Stimulated activated naive CD8-positive, alpha-beta T cell treated with anti-CD3 and anti-CD28 coated beads, Interleukin-15, amount 100 ng/mL, for 72 hours (primary cell): ENCODE measurements around the gene LLGL1.
A peak's percentile ranks its signal among the peaks of the same experiment; 100 is the strongest.

Experiments used
- ATAC-seq: fragments of 150-1000 bp; cut with Tn5 transposase; 2 replicates; pipeline ENCODE4 v1.10.0; 2021; ENCODE audit warnings: mild to moderate bottlenecking, moderate library complexity
- DNase-seq, 2 donors: peaks; one replicate each; pipeline ENCODE4 v3.0.0; 2021 to 2022
- H3K27ac Mint-ChIP-seq, 2 donors: one replicate each; pipeline ENCODE4 v1.8.0; 2022; ENCODE audit warnings: mild to moderate bottlenecking in 2 of 2, mixed read lengths in 2 of 2, moderate library complexity in 2 of 2
- H3K27me3 Mint-ChIP-seq: one replicate; pipeline ENCODE4 v1.8.0; 2022; ENCODE audit warnings: mixed read lengths
- H3K4me1 Mint-ChIP-seq: one replicate; pipeline ENCODE4 v1.8.0; 2022; ENCODE audit warnings: mild to moderate bottlenecking, mixed read lengths
- H3K4me3 Mint-ChIP-seq, 2 donors: one replicate each; pipeline ENCODE4 v1.8.0; 2022; ENCODE audit warnings: mild to moderate bottlenecking in 2 of 2, mixed read lengths in 2 of 2, moderate library complexity in 1 of 2
- H3K9me3 Mint-ChIP-seq, 2 donors: one replicate each; pipeline ENCODE4 v1.8.0; 2022; ENCODE audit warnings: mixed read lengths in 2 of 2

LLGL1 gene

GRCh38 chr17:18187226-18187625 lies 38.2 kb upstream of the LLGL1 start:
- Mint-ChIP-seq H3K4me3 (peak overlapping the region; percentile 90 to 98), H3K9me3 (no peaks in the 10 kb centered on the region), H3K27ac (peak overlapping the region; percentile 27 to 93), H3K4me1 (peaks cover 79% of the 10 kb centered on the region), H3K27me3 (no peaks in the 10 kb centered on the region)
- DNase-seq (no peak), ATAC-seq (no peak)

GRCh38 chr17:18187821-18188761 lies 37.3 kb upstream of the LLGL1 start:
- peak in 1 of 2 donors; percentile 51 for DNase-seq
- H3K9me3 Mint-ChIP-seq, result no peaks in the 10 kb centered on the region
- H3K4me3 Mint-ChIP-seq, result peak overlapping the region; percentile 90 to 98
- ATAC-seq, result no peak
- H3K27me3 Mint-ChIP-seq, result no peaks in the 10 kb centered on the region
- peaks cover 73% of the 10 kb centered on the region for H3K4me1 Mint-ChIP-seq
- H3K27ac Mint-ChIP-seq, result peak overlapping the region; percentile 72 to 83

GRCh38 chr17:18190628-18191235 lies 34.7 kb upstream of the LLGL1 start:
- H3K4me1 Mint-ChIP-seq, result peaks cover 86% of the 10 kb centered on the region
- no peak for DNase-seq
- no peak for ATAC-seq
- no peaks in the 10 kb centered on the region for H3K9me3 Mint-ChIP-seq
- H3K27ac Mint-ChIP-seq, result no peak overlapping the region
- H3K27me3 Mint-ChIP-seq, result no peaks in the 10 kb centered on the region
- H3K4me3 Mint-ChIP-seq, result peak overlapping the region in 1 of 2 donors; percentile 5

- no peak for ATAC-seq
- peak overlapping the region in 1 of 2 donors; percentile 54 for H3K27ac Mint-ChIP-seq
- no peak overlapping the region for H3K4me3 Mint-ChIP-seq
- H3K9me3 Mint-ChIP-seq, result no peaks in the 10 kb centered on the region
- peaks cover 86% of the 10 kb centered on the region for H3K4me1 Mint-ChIP-seq
- H3K27me3 Mint-ChIP-seq, result no peaks in the 10 kb centered on the region
- DNase-seq, result no peak
These were observed 34.2 kb upstream of the LLGL1 start for GRCh38 chr17:18191236-18191667.

- Mint-ChIP-seq H3K4me1 (peaks cover 80% of the 10 kb centered on the region), H3K4me3 (no peak overlapping the region), H3K27ac (peak overlapping the region in 1 of 2 donors; percentile 12), H3K27me3 (no peaks in the 10 kb centered on the region), H3K9me3 (no peaks in the 10 kb centered on the region)
- ATAC-seq, result no peak
- DNase-seq, result no peak
These were observed 33.5 kb upstream of the LLGL1 start for GRCh38 chr17:18191967-18192366.

- Mint-ChIP-seq H3K27me3 (no peaks in the 10 kb centered on the region), H3K27ac (peak overlapping the region; percentile 19), H3K4me3 (no peak overlapping the region), H3K9me3 (no peaks in the 10 kb centered on the region), H3K4me1 (peaks cover 84% of the 10 kb centered on the region)
- no peak for DNase-seq
- no peak for ATAC-seq
These were observed 31.0 kb upstream of the LLGL1 start for GRCh38 chr17:18194394-18194793.

GRCh38 chr17:18194804-18195203 lies 30.6 kb upstream of the LLGL1 start:
- no peak overlapping the region for H3K4me3 Mint-ChIP-seq
- H3K4me1 Mint-ChIP-seq, result peaks cover 84% of the 10 kb centered on the region
- H3K27ac Mint-ChIP-seq, result peak overlapping the region in 1 of 2 donors; percentile 19
- ATAC-seq (no peak), DNase-seq (no peak)
- H3K9me3 Mint-ChIP-seq, result no peaks in the 10 kb centered on the region
- no peaks in the 10 kb centered on the region for H3K27me3 Mint-ChIP-seq

GRCh38 chr17:18195246-18195645 lies 30.2 kb upstream of the LLGL1 start:
- Mint-ChIP-seq H3K27me3 (no peaks in the 10 kb centered on the region), H3K4me1 (peaks cover 82% of the 10 kb centered on the region), H3K4me3 (no peak overlapping the region), H3K27ac (peak overlapping the region in 1 of 2 donors; percentile 39), H3K9me3 (no peaks in the 10 kb centered on the region)
- no peak for ATAC-seq
- no peak for DNase-seq

GRCh38 chr17:18197535-18198194 lies 27.8 kb upstream of the LLGL1 start:
- H3K4me3 Mint-ChIP-seq, result no peak overlapping the region
- DNase-seq, result no peak
- no peaks in the 10 kb centered on the region for H3K9me3 Mint-ChIP-seq
- ATAC-seq, result no peak
- peaks cover 76% of the 10 kb centered on the region for H3K4me1 Mint-ChIP-seq
- no peaks in the 10 kb centered on the region for H3K27me3 Mint-ChIP-seq
- peak overlapping the region in 1 of 2 donors; percentile 46 for H3K27ac Mint-ChIP-seq

- no peak for ATAC-seq
- no peak overlapping the region for H3K4me3 Mint-ChIP-seq
- H3K27me3 Mint-ChIP-seq, result no peaks in the 10 kb centered on the region
These were observed 26.9 kb upstream of the LLGL1 start for GRCh38 chr17:18198530-18198929.

GRCh38 chr17:18201108-18201507 lies 24.3 kb upstream of the LLGL1 start:
- Mint-ChIP-seq H3K9me3 (no peaks in the 10 kb centered on the region), H3K27ac (peak overlapping the region in 1 of 2 donors; percentile 95), H3K4me3 (no peak overlapping the region), H3K4me1 (peaks cover 56% of the 10 kb centered on the region), H3K27me3 (no peaks in the 10 kb centered on the region)
- no peak for ATAC-seq
- no peak for DNase-seq

More at GRCh38 chr17:18198530-18198929, 26.9 kb upstream of the LLGL1 start:
- H3K27ac Mint-ChIP-seq, result peak overlapping the region in 1 of 2 donors; percentile 74
- no peak for DNase-seq
- no peaks in the 10 kb centered on the region for H3K9me3 Mint-ChIP-seq
- H3K4me1 Mint-ChIP-seq, result peaks cover 75% of the 10 kb centered on the region

GRCh38 chr17:18203308-18203707 lies 22.1 kb upstream of the LLGL1 start:
- H3K27me3 Mint-ChIP-seq, result no peaks in the 10 kb centered on the region
- ATAC-seq, result no peak
- H3K9me3 Mint-ChIP-seq, result no peaks in the 10 kb centered on the region
- H3K4me1 Mint-ChIP-seq, result peaks cover 41% of the 10 kb centered on the region
- no peak for DNase-seq
- no peak overlapping the region for H3K4me3 Mint-ChIP-seq
- peak overlapping the region in 1 of 2 donors; percentile 61 for H3K27ac Mint-ChIP-seq

- ATAC-seq (no peak), DNase-seq (no peak)
- Mint-ChIP-seq H3K27ac (peak overlapping the region in 1 of 2 donors; percentile 52), H3K4me3 (no peak overlapping the region), H3K27me3 (no peaks in the 10 kb centered on the region), H3K9me3 (no peaks in the 10 kb centered on the region), H3K4me1 (peaks cover 19% of the 10 kb centered on the region)
These were observed 19.6 kb upstream of the LLGL1 start for GRCh38 chr17:18205861-18206260.

- DNase-seq, result no peak
- Mint-ChIP-seq H3K27me3 (no peaks in the 10 kb centered on the region), H3K9me3 (no peaks in the 10 kb centered on the region), H3K27ac (peak overlapping the region in 1 of 2 donors; percentile 77), H3K4me1 (peaks cover 10% of the 10 kb centered on the region), H3K4me3 (no peak overlapping the region)
- ATAC-seq, result no peak
These were observed 18.5 kb upstream of the LLGL1 start for GRCh38 chr17:18206962-18207361.

GRCh38 chr17:18208092-18208491 lies 17.3 kb upstream of the LLGL1 start:
- ATAC-seq (no peak), DNase-seq (no peak)
- H3K4me1 Mint-ChIP-seq, result peaks cover 6% of the 10 kb centered on the region
- no peaks in the 10 kb centered on the region for H3K27me3 Mint-ChIP-seq
- no peaks in the 10 kb centered on the region for H3K9me3 Mint-ChIP-seq
- H3K4me3 Mint-ChIP-seq, result no peak overlapping the region
- H3K27ac Mint-ChIP-seq, result peak overlapping the region in 1 of 2 donors; percentile 42
